Panc1 (cell line): ENCODE measurements around the gene DUSP9. TPM values are rescaled to one million over a fixed set of nuclear protein-coding genes. Genes with fewer than 3 reads are reported as not detected.

Experiments
- ATAC-seq: fragments of 200-7000 bp; cut with Tn5 transposase; 2 replicates; pipeline ENCODE4 v1.9.1; 2020; ENCODE audit warnings: mild to moderate bottlenecking, moderate library complexity
- BruUV-seq: library from RNA; stranded (reverse); fragments of 400-500 nt; replicated peaks from 2 replicates; lab custom pipeline; 2021; lab: Mats Ljungman, UMichigan
- CTCF ChIA-PET: fragments of 300-600 bp; sonication (Branson Sonifier 250); formaldehyde crosslinking; loops from one replicate; lab custom pipeline; 2022; ENCODE audit warnings: antibody characterized with exemption; lab: Charles Lee
- POLR2A ChIA-PET: fragments of 300-600 bp; sonication (Branson Sonifier 250); formaldehyde crosslinking; loops from one replicate; lab custom pipeline; 2022; ENCODE audit warnings: antibody characterized with exemption; lab: Charles Lee
- DNase-seq: peaks from one replicate; pipeline ENCODE4 v3.0.0-alpha.2; 2010; ENCODE audit warnings: low read depth, low spot score
- H3K27ac ChIP-seq: 2 replicates; pipeline ENCODE4 v1.5.1; 2011; ENCODE audit warnings: mild to moderate bottlenecking, low read length, inconsistent platforms
- H3K27me3 ChIP-seq: fragments of 200-500 bp; sonication (Bioruptor generic); 2 replicates; pipeline ENCODE4 v1.6.0; 2014; ENCODE audit warnings: low read length, inconsistent platforms; ENCODE audit not compliant: control insufficient read depth, insufficient read depth
- H3K36me3 ChIP-seq: fragments of 200-500 bp; sonication (Bioruptor generic); 2 replicates; pipeline ENCODE4 v1.5.1; 2014; ENCODE audit warnings: inconsistent platforms, mild to moderate bottlenecking, low read length, moderate library complexity; ENCODE audit not compliant: control insufficient read depth, insufficient read depth
- H3K4me1 ChIP-seq: 2 replicates; pipeline ENCODE4 v1.5.1; 2011; ENCODE audit warnings: inconsistent platforms, mild to moderate bottlenecking, low read length, moderate library complexity; ENCODE audit not compliant: control insufficient read depth, insufficient read depth
- H3K4me3 ChIP-seq, 2 experiments: 2 replicates each; pipeline ENCODE4 v1.5.1; 2011 to 2012; ENCODE audit warnings: low read depth in 2 of 2, low read length in 2 of 2, mild to moderate bottlenecking in 2 of 2, inconsistent platforms in 1 of 2, moderate library complexity in 1 of 2
- H3K9me3 ChIP-seq: fragments of 200-500 bp; sonication (Bioruptor generic); 2 replicates; pipeline ENCODE4 v1.5.1; 2014; ENCODE audit warnings: low read depth, mild to moderate bottlenecking, inconsistent platforms, low read length, moderate library complexity; ENCODE audit not compliant: control insufficient read depth, insufficient read depth
- CTCF ChIP-seq: fragments of 450-650 bp; IDR thresholded peaks from 2 replicates; pipeline ENCODE4 v1.5.1; 2017; ENCODE audit warnings: mild to moderate bottlenecking
- POLR2AphosphoS5 ChIP-seq: IDR thresholded peaks from 2 replicates; pipeline ENCODE4 v1.6.1; 2012; ENCODE audit warnings: mild to moderate bottlenecking, low read depth, low read length, moderate library complexity
- REST ChIP-seq, 2 experiments: IDR thresholded peaks; 2 replicates each; pipeline ENCODE4 v1.6.1; 2011 to 2012; ENCODE audit warnings: low read depth in 2 of 2, control low read depth in 1 of 2, low read length in 1 of 2, mild to moderate bottlenecking in 1 of 2, moderate library complexity in 1 of 2; ENCODE audit not compliant: insufficient read depth in 1 of 2
- SIN3A ChIP-seq: IDR thresholded peaks from 2 replicates; pipeline ENCODE4 v1.6.1; 2012; ENCODE audit warnings: low read depth, mild to moderate bottlenecking, low read length, moderate library complexity, borderline replicate concordance; ENCODE audit not compliant: insufficient read depth
- TCF7L2 ChIP-seq: IDR thresholded peaks from 2 replicates; pipeline ENCODE4 v1.6.1; 2011; ENCODE audit warnings: mild to moderate bottlenecking, low read depth, low read length, inconsistent platforms
- in situ Hi-C: cut with HindIII; loops from 2 replicates; pipeline ENCODE4 v1.10.0; 2016; ENCODE audit warnings: low sequenced_read_pairs, low pct_unique_long_range_greater_than_20kb
- intact Hi-C: fragments of 100-400 bp; cut with micrococcal nuclease; formaldehyde crosslinking; loops from one replicate; pipeline ENCODE4 v1.10.0; 2022; ENCODE audit not compliant: unreplicated experiment
- total RNA-seq: library from RNA; stranded (reverse); gene quantifications from one replicate; pipeline ENCODE4 v1.2.1, GENCODE V29; 2021; ENCODE audit not compliant: unreplicated experiment

The DUSP9 gene
- total RNA-seq, 1 experiment from 2014 or later: 7.1 TPM

- ChIA-PET POLR2A (no interaction called here), CTCF (interaction anchor here (0.6 kb wide), 1 partner anchor 23 kb away, joined by 9 read pairs; no protein-coding TSS in a partner anchor)
- H3K36me3 ChIP-seq: no peaks in the 10 kb centered on the region
- peaks cover 3% of the 10 kb centered on the region for H3K4me1 ChIP-seq
- TF ChIP-seq TCF7L2 (no peak), POLR2AphosphoS5 (no peak), SIN3A (no peak), REST (IDR thresholded peaks at IDR 0.05; ENCODE audit: insufficient read depth in 1 of 2, low read depth in 2 of 2, low read length in 1 of 2) (no peak), CTCF (no peak)
- no peak overlapping the region for H3K4me3 ChIP-seq
- no peak overlapping the region for H3K27ac ChIP-seq
- peaks cover 4% of the 10 kb centered on the region; the same call in 1 of the 2 replicates for H3K27me3 ChIP-seq
- intact Hi-C loops: no loop called here
- no TSS peak for BruUV-seq
- DNase-seq: no peak
- ATAC-seq: no peak
- in situ Hi-C loops: no loop called here
- H3K9me3 ChIP-seq: no peaks in the 10 kb centered on the region
These were observed 7.6 kb upstream of the DUSP9 start for GRCh38 chrX:153639177-153640044.

GRCh38 chrX:153640045-153640686, 6.8 kb upstream of the DUSP9 start:
- TF ChIP-seq TCF7L2 (no peak), REST (IDR thresholded peaks at IDR 0.05; ENCODE audit: insufficient read depth in 1 of 2, low read depth in 2 of 2, low read length in 1 of 2) (no peak), CTCF (no peak), POLR2AphosphoS5 (no peak), SIN3A (no peak)
- Histone ChIP-seq H3K36me3 (no peaks in the 10 kb centered on the region), H3K4me1 (peaks cover 7% of the 10 kb centered on the region), H3K4me3 (no peak overlapping the region), H3K9me3 (no peaks in the 10 kb centered on the region), H3K27me3 (peaks cover 4% of the 10 kb centered on the region; the same call in 1 of the 2 replicates), H3K27ac (no peak overlapping the region)
- ATAC-seq: no peak
- in situ Hi-C loops (no loop called here), intact Hi-C loops (no loop called here)
- ChIA-PET CTCF (no interaction called here), POLR2A (interaction anchor here (0.6 kb wide), 1 partner anchor 295 kb away, joined by 4 read pairs; no protein-coding TSS in a partner anchor)
- DNase-seq: no peak
- no TSS peak for BruUV-seq
